MG63 (cell line): Measurements from ENCODE around the gene DDX46. TPM values are rescaled to one million over a fixed set of nuclear protein-coding genes. Genes with fewer than 3 reads are reported as not detected.
"Not testable (repeated sequence)": the region's sequence is repeated elsewhere in the genome, so short reads cannot be mapped to it uniquely, and the experiment has no call there.

Source experiments
- DNase-seq: peaks from one replicate; pipeline ENCODE4 v3.0.0-alpha.2; 2020
- H3K27me3 ChIP-seq: fragments of 250-450 bp; sonication (Bioruptor Pico); 2 replicates; pipeline ENCODE4 v1.5.1; 2020; ENCODE audit warnings: mild to moderate bottlenecking, moderate library complexity
- H3K36me3 ChIP-seq: fragments of 250-450 bp; sonication (Bioruptor Pico); 2 replicates; pipeline ENCODE4 v1.5.1; 2020; ENCODE audit warnings: mild to moderate bottlenecking, moderate library complexity
- H3K4me3 ChIP-seq: fragments of 250-450 bp; sonication (Bioruptor Pico); 2 replicates; pipeline ENCODE4 v1.5.1; 2020; ENCODE audit warnings: mild to moderate bottlenecking, moderate library complexity
- H3K9me3 ChIP-seq: fragments of 250-450 bp; sonication (Bioruptor Pico); 2 replicates; pipeline ENCODE4 v1.5.1; 2020; ENCODE audit warnings: mild to moderate bottlenecking, moderate library complexity
- total RNA-seq: library from RNA; depleted of rRNA; stranded (reverse); fragments of >200 nt; shearing (Covaris generic); gene quantifications from 2 replicates; pipeline ENCODE4 v1.2.3, GENCODE V29; 2014; ENCODE audit warnings: low replicate concordance; rRNA removed

DDX46 gene
- total RNA-seq = 14.3 and 16.4 TPM in 2 replicates

GRCh38 chr5:134758504-134759341 lies at the start of gene DDX46:
Gene DDX46 (plus strand): TSS chr5:134758779. CDS start chr5:134758939, 160 bp downstream.
- peak; percentile 98 for DNase-seq
- Histone ChIP-seq H3K36me3 (peaks cover 10% of the 10 kb centered on the region), H3K27me3 (no peaks in the 10 kb centered on the region), H3K9me3 (no peaks in the 10 kb centered on the region), H3K4me3 (peak within 1 kb of the TSS; percentile 83)

- H3K4me3 ChIP-seq = no peak overlapping the region
- no peaks in the 10 kb centered on the region for H3K9me3 ChIP-seq
- H3K36me3 ChIP-seq = peaks cover 83% of the 10 kb centered on the region
- DNase-seq = peak; percentile 69
- H3K27me3 ChIP-seq = no peaks in the 10 kb centered on the region
Observed at GRCh38 chr5:134714120-134714519, 44.5 kb upstream of the DDX46 start.

GRCh38 chr5:134714541-134714940 lies 44.0 kb upstream of the DDX46 start:
- Histone ChIP-seq H3K27me3 (no peaks in the 10 kb centered on the region), H3K36me3 (peaks cover 82% of the 10 kb centered on the region)
- no peak for DNase-seq

GRCh38 chr5:134715466-134715865 lies 43.1 kb upstream of the DDX46 start:
- not testable (repeated sequence) for H3K27me3 ChIP-seq, H3K4me3 ChIP-seq, DNase-seq, H3K9me3 ChIP-seq
- H3K36me3 ChIP-seq = peaks cover 81% of the 10 kb centered on the region

More at GRCh38 chr5:134714541-134714940, 44.0 kb upstream of the DDX46 start:
- H3K9me3 ChIP-seq = no peaks in the 10 kb centered on the region
- H3K4me3 ChIP-seq = no peak overlapping the region

GRCh38 chr5:134724872-134725271 lies 33.7 kb upstream of the DDX46 start:
- H3K36me3 ChIP-seq = peaks cover 55% of the 10 kb centered on the region
- no peak for DNase-seq

GRCh38 chr5:134732819-134733218 lies 25.8 kb upstream of the DDX46 start:
- no peak for DNase-seq

More at GRCh38 chr5:134724872-134725271, 33.7 kb upstream of the DDX46 start:
- no peak overlapping the region for H3K4me3 ChIP-seq
- H3K27me3 ChIP-seq = no peaks in the 10 kb centered on the region
- H3K9me3 ChIP-seq = no peaks in the 10 kb centered on the region

GRCh38 chr5:134735243-134735642 lies 23.3 kb upstream of the DDX46 start:
- DNase-seq = no peak
- H3K4me3 ChIP-seq = no peak overlapping the region
- H3K9me3 ChIP-seq = no peaks in the 10 kb centered on the region
- H3K36me3 ChIP-seq = no peaks in the 10 kb centered on the region; the same call in 1 of the 2 replicates
- H3K27me3 ChIP-seq = no peaks in the 10 kb centered on the region

More at GRCh38 chr5:134732819-134733218, 25.8 kb upstream of the DDX46 start:
- Histone ChIP-seq H3K27me3 (no peaks in the 10 kb centered on the region), H3K36me3 (no peaks in the 10 kb centered on the region), H3K9me3 (no peaks in the 10 kb centered on the region), H3K4me3 (no peak overlapping the region)

GRCh38 chr5:134736173-134736812 lies 22.3 kb upstream of the DDX46 start:
- Histone ChIP-seq H3K4me3 (no peak overlapping the region), H3K9me3 (no peaks in the 10 kb centered on the region), H3K27me3 (no peaks in the 10 kb centered on the region), H3K36me3 (peaks cover 4% of the 10 kb centered on the region)
- no peak for DNase-seq

GRCh38 chr5:134738133-134738962 lies 20.2 kb upstream of the DDX46 start, which contains the start of gene CAMLG:
Gene CAMLG (plus strand): TSS chr5:134738548. CDS start chr5:134738621, 73 bp downstream.
- no peaks in the 10 kb centered on the region for H3K9me3 ChIP-seq

GRCh38 chr5:134738963-134739661 lies 19.5 kb upstream of the DDX46 start:
- Histone ChIP-seq H3K4me3 (peak overlapping the region; percentile 85), H3K27me3 (no peaks in the 10 kb centered on the region), H3K36me3 (peaks cover 23% of the 10 kb centered on the region), H3K9me3 (no peaks in the 10 kb centered on the region)
- DNase-seq = peak; percentile 49

More at GRCh38 chr5:134738133-134738962, 20.2 kb upstream of the DDX46 start, which contains the start of gene CAMLG:
- Histone ChIP-seq H3K36me3 (peaks cover 17% of the 10 kb centered on the region), H3K27me3 (no peaks in the 10 kb centered on the region), H3K4me3 (peak within 1 kb of the TSS; percentile 85)
- peak; percentile 98 for DNase-seq

- no peaks in the 10 kb centered on the region for H3K27me3 ChIP-seq
- H3K9me3 ChIP-seq = no peaks in the 10 kb centered on the region
- peaks cover 30% of the 10 kb centered on the region for H3K36me3 ChIP-seq
- no peak for DNase-seq
- no peak overlapping the region for H3K4me3 ChIP-seq
Observed at GRCh38 chr5:134741052-134741451, 17.5 kb upstream of the DDX46 start.

- H3K27me3 ChIP-seq = no peaks in the 10 kb centered on the region
- DNase-seq = no peak
- H3K4me3 ChIP-seq = no peak overlapping the region
- H3K9me3 ChIP-seq = no peaks in the 10 kb centered on the region
- peaks cover 30% of the 10 kb centered on the region for H3K36me3 ChIP-seq
Observed at GRCh38 chr5:134742134-134742533, 16.4 kb upstream of the DDX46 start.

- no peak for DNase-seq
- H3K4me3 ChIP-seq = no peak overlapping the region
- H3K9me3 ChIP-seq = no peaks in the 10 kb centered on the region
- no peaks in the 10 kb centered on the region for H3K27me3 ChIP-seq
- peaks cover 18% of the 10 kb centered on the region for H3K36me3 ChIP-seq
Observed at GRCh38 chr5:134749415-134749814, 9.2 kb upstream of the DDX46 start.

GRCh38 chr5:134758176-134758503 lies 439 bp upstream of the DDX46 start:
- Histone ChIP-seq H3K4me3 (peak overlapping the region; percentile 83), H3K27me3 (no peaks in the 10 kb centered on the region), H3K9me3 (no peaks in the 10 kb centered on the region), H3K36me3 (peaks cover 6% of the 10 kb centered on the region)
- no peak for DNase-seq

GRCh38 chr5:134767528-134768291 lies 9.1 kb downstream of the DDX46 start:
- peaks cover 90% of the 10 kb centered on the region for H3K36me3 ChIP-seq
- H3K9me3 ChIP-seq, H3K4me3 ChIP-seq, DNase-seq, H3K27me3 ChIP-seq: not testable (repeated sequence)
